GM19193 (cell line): ENCODE data around the gene MEX3D.

ENCODE experiments used
- POLR2A ChIP-seq: IDR thresholded peaks from 4 replicates; pipeline ENCODE4 v1.6.1; 2011; ENCODE audit not compliant: insufficient read depth, insufficient read length; ENCODE audit errors: extremely low read depth

The MEX3D gene

GRCh38 chr19:1584500-1585242, 16.5 kb upstream of the MEX3D start:
- TF ChIP-seq POLR2A: no peak

- TF ChIP-seq POLR2A: no peak
Measured at GRCh38 chr19:1582201-1582600, 14.1 kb upstream of the MEX3D start.

GRCh38 chr19:1580957-1581356, 12.8 kb upstream of the MEX3D start:
- TF ChIP-seq POLR2A: no peak

GRCh38 chr19:1580382-1580781, 12.3 kb upstream of the MEX3D start:
- TF ChIP-seq POLR2A: no peak

- no peak for TF ChIP-seq POLR2A
Measured at GRCh38 chr19:1579222-1579621, 11.1 kb upstream of the MEX3D start.

- TF ChIP-seq POLR2A: no peak
Measured at GRCh38 chr19:1577929-1578618, 9.9 kb upstream of the MEX3D start.

- no peak for TF ChIP-seq POLR2A
Measured at GRCh38 chr19:1577090-1577928, 9.2 kb upstream of the MEX3D start.

GRCh38 chr19:1576242-1577089, 8.3 kb upstream of the MEX3D start:
- no peak for TF ChIP-seq POLR2A

- no peak for TF ChIP-seq POLR2A
Measured at GRCh38 chr19:1575323-1576241, 7.5 kb upstream of the MEX3D start.

GRCh38 chr19:1574354-1575136, 6.4 kb upstream of the MEX3D start:
- no peak for TF ChIP-seq POLR2A

GRCh38 chr19:1572795-1573194, 4.7 kb upstream of the MEX3D start:
- TF ChIP-seq POLR2A: no peak

GRCh38 chr19:1571358-1571757, 3.2 kb upstream of the MEX3D start:
- TF ChIP-seq POLR2A: no peak

- no peak for TF ChIP-seq POLR2A
Measured at GRCh38 chr19:1570836-1571235, 2.7 kb upstream of the MEX3D start.
